Tibial nerve (tissue), 4 donors: ENCODE results near the gene SNX9. TPM values are rescaled to one million over a fixed set of nuclear protein-coding genes. Genes with fewer than 3 reads are reported as not detected.

Experiments
- DNase-seq, 2 donors: peaks; one replicate each; pipeline ENCODE4 v3.0.0-alpha.2; 2019; ENCODE audit warnings: low spot score in 2 of 2
- H3K27ac ChIP-seq, 4 donors: fragments of 200-600 bp; sonication (generic) in 3 of 4; one replicate each; pipeline ENCODE4 v1.5.1; 2017 to 2019; ENCODE audit warnings: mild to moderate bottlenecking in 1 of 4
- H3K27me3 ChIP-seq, 2 donors: fragments of 200-600 bp; sonication (generic) in 1 of 2; one replicate each; pipeline versions ENCODE4 v1.5.1 to v1.6.0; 2017 to 2019
- H3K36me3 ChIP-seq, 3 donors: fragments of 200-600 bp; sonication (generic); one replicate each; pipeline ENCODE4 v1.5.1; 2018 to 2019
- H3K4me1 ChIP-seq, 4 donors: fragments of 200-600 bp; sonication (generic) in 3 of 4; one replicate each; pipeline ENCODE4 v1.5.1; 2017 to 2019
- H3K4me3 ChIP-seq, 4 donors: fragments of 200-600 bp; sonication (generic) in 3 of 4; one replicate each; pipeline ENCODE4 v1.5.1; 2017 to 2019; ENCODE audit warnings: mild to moderate bottlenecking in 1 of 4, moderate library complexity in 1 of 4
- H3K9me3 ChIP-seq, 4 donors: fragments of 200-600 bp; sonication (generic) in 3 of 4; one replicate each; pipeline ENCODE4 v1.5.1; 2017 to 2019
- CTCF ChIP-seq, 5 experiments: fragments of 200-600 bp in 3 of 5; fragments of 450-650 bp in 2 of 5; sonication (generic) in 3 of 5; IDR thresholded peaks; one replicate each; pipeline ENCODE4 v1.5.1; 2016 to 2019; ENCODE audit warnings: antibody characterized with exemption in 5 of 5, mild to moderate bottlenecking in 3 of 5, moderate library complexity in 2 of 5
- EP300 ChIP-seq, 2 donors: sonication (generic); formaldehyde crosslinking; IDR thresholded peaks; one replicate each; pipeline ENCODE4 v1.6.1; 2017; ENCODE audit warnings: antibody characterized with exemption in 2 of 2, mild to moderate bottlenecking in 1 of 2
- POLR2A ChIP-seq, 2 donors: fragments of 450-650 bp; IDR thresholded peaks; one replicate each; pipeline ENCODE4 v1.6.1; 2017; ENCODE audit warnings: antibody characterized with exemption in 2 of 2, mild to moderate bottlenecking in 2 of 2, moderate library complexity in 2 of 2
- WGBS, 2 donors: methylation state at CpG; one replicate each; pipeline ENCODE4 v1.1.5; 2018; 5-methylcytosine and 5-hydroxymethylcytosine counted together
- total RNA-seq, 4 donors: library from RNA; depleted of rRNA; stranded (reverse); fragments of >200 nt; gene quantifications; one replicate each; pipeline ENCODE4 v1.1.0, GENCODE V29; 2016

SNX9 gene
- total RNA-seq, 4 donors from 2014 or later, result 61.2 to 69.2 (median 63.9) TPM

DNA sequence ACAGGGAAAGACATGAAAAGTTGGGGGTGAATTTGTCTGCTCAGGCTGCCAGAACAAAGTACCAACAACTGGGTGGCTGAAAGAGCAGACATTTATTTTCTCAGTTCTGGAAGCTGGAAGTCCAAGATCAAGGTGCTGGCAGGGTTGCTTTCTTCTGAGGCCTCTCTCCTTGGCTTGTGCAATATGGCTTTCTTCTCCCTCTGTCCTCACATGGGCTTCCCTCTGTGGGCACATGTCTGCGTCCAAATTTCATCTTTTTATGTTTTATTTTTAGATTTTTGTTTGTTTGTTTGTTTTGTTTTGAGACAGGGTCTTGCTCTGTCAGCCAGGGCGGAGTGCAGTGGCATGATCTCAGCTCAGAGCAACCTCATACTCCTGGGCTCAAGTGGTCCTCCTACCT lies 152.4 kb downstream of the SNX9 start:
- no peaks in the 10 kb centered on the region for H3K36me3 ChIP-seq
- WGBS, 2 donors, result 88% methylated on average over 2 of the region's 2 CpGs
- no peak for DNase-seq
- H3K9me3 ChIP-seq, result no peaks in the 10 kb centered on the region
- H3K4me1 ChIP-seq, result no peaks in the 10 kb centered on the region
- TF ChIP-seq CTCF (IDR thresholded peaks at IDR 0.05) (no peak), POLR2A (IDR thresholded peaks at IDR 0.05) (no peak), EP300 (IDR thresholded peaks at IDR 0.05) (no peak)
- H3K27ac ChIP-seq, result no peak overlapping the region
- no peaks in the 10 kb centered on the region for H3K27me3 ChIP-seq
- no peak overlapping the region for H3K4me3 ChIP-seq

DNA sequence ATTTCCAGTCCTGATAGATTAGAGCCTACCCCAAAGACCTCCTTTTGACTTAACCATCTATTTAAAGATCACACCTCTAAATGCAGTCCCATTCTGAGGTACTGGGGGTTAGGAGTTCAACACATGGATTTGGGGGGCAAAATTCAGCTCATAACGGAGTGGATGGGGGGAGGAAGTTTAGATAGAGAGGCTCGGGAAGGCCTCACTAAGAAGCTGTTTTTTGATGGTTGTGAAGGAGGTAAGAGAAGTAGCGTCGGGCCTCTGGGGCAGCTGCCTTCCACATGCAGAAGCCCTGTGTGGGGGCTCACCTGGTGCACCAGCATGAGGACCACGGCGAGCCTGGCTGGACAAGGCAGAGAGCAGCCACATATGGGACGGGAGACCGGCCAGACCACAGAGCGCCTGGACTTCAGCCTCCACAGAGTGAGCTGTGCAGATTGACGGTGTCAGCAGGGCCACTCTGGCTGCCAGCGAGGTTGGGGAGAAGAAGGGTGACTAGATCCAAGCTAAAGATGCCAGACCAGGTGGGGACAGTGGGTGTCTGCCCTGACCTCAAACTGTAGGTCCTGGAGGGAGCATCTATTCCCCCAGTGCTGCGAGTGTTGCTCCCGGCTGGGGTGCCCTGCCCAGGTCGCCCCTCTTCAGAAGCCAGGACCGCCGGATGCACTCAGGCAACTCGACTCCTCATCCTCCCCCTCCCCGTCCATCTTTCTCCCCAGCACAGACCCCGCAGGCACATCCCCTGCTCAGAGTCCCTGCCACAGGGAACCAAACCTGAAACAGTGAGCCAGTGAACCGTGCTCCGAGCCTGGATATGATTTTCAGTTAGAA lies 153.5 kb downstream of the SNX9 start:
- Histone ChIP-seq H3K27ac (no peak overlapping the region), H3K9me3 (no peaks in the 10 kb centered on the region), H3K27me3 (peaks cover 0 to 8% of the 10 kb centered on the region in 2 donors), H3K4me3 (no peak overlapping the region), H3K36me3 (no peaks in the 10 kb centered on the region), H3K4me1 (peaks cover 0 to 4% (median 0%) of the 10 kb centered on the region in 4 donors)
- WGBS, 2 donors, result 88% methylated on average over 19 to 21 of the region's 21 CpGs
- DNase-seq, result no peak
- TF ChIP-seq EP300 (IDR thresholded peaks at IDR 0.05) (no peak), CTCF (IDR thresholded peaks at IDR 0.05) (no peak), POLR2A (IDR thresholded peaks at IDR 0.05) (no peak)

DNA sequence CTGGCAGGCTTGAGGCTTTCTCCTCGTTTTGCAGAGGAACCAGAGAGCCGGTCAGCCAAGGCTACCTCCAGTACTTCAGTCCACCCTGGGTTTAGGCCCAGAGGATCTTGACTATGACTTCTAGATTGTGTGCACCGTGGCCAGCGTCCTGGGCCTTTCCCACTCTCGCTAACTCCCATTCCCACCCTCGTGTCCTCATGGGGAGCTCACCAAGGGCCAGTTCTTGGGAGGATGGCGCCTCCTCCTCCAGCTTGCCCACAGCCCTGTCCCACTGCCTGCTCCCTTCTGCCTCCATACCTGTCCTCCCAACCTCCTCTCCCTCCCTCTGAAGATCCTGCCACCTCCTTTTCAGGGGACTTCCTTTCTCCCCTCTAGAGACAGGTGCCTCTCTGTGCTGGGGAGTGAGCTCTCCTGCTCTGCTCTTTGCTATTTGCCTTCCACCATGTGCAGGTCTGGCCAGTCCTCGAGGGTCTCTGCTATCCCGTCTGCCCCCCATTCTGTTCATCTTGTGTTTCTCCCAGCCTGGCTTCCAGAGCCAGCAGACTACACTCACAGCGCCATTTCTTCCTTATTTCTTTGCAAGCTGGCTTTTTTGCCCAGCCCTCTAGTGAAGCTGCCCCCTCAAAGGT lies 154.2 kb downstream of the SNX9 start:
- TF ChIP-seq EP300 (IDR thresholded peaks at IDR 0.05) (no peak), POLR2A (IDR thresholded peaks at IDR 0.05) (no peak), CTCF (IDR thresholded peaks at IDR 0.05) (no peak)
- H3K4me3 ChIP-seq, result no peak overlapping the region
- no peaks in the 10 kb centered on the region for H3K9me3 ChIP-seq
- H3K27me3 ChIP-seq, result peaks cover 0 to 8% of the 10 kb centered on the region in 2 donors
- peaks cover 0 to 9% (median 0%) of the 10 kb centered on the region in 4 donors for H3K4me1 ChIP-seq
- no peak for DNase-seq
- no peaks in the 10 kb centered on the region for H3K36me3 ChIP-seq
- H3K27ac ChIP-seq, result no peak overlapping the region
- 87 to 90% methylated on average over 10 of the region's 10 CpGs for WGBS, 2 donors

GRCh38 chr6:157978021-157978783 lies 155.2 kb downstream of the SNX9 start:
- H3K4me3 ChIP-seq, result no peak overlapping the region
- H3K9me3 ChIP-seq, result no peaks in the 10 kb centered on the region
- peaks cover 0 to 8% of the 10 kb centered on the region in 2 donors for H3K27me3 ChIP-seq
- WGBS, 2 donors, result 82 to 83% methylated on average over 16 of the region's 16 CpGs
- H3K4me1 ChIP-seq, result peaks cover 0 to 18% (median 0%) of the 10 kb centered on the region in 4 donors
- TF ChIP-seq EP300 (IDR thresholded peaks at IDR 0.05), result no peak
- no peak for TF ChIP-seq POLR2A (IDR thresholded peaks at IDR 0.05)
- no peak for TF ChIP-seq CTCF (IDR thresholded peaks at IDR 0.05)
- DNase-seq, result no peak
- H3K36me3 ChIP-seq, result no peaks in the 10 kb centered on the region
- no peak overlapping the region for H3K27ac ChIP-seq
